Measurements from ENCODE around the gene VDR. TPM values are rescaled to one million over a fixed set of nuclear protein-coding genes. Genes with fewer than 3 reads are reported as not detected.

The VDR gene
- total and polyA plus RNA-seq, 2 experiments from 2014 or later, result 3.2 to 4.9 TPM

GRCh38 chr12:47899466-47899865, 5.3 kb downstream of the VDR start:
- H3K9me3 ChIP-seq (ENCODE audit: low read depth), result no peaks in the 10 kb centered on the region
- 94% methylated on average over 5 of the region's 5 CpGs for WGBS (ENCODE audit: low lambda C conversion rate, missing lambda C conversion rate)
- no peak overlapping the region for H3K4me2 ChIP-seq
- H2AFZ ChIP-seq, result no peak overlapping the region
- no peaks in the 10 kb centered on the region for H3K9me2 ChIP-seq (replicated peaks; ENCODE audit: insufficient read depth)
- no peaks in the 10 kb centered on the region for H3K36me3 ChIP-seq (replicated peaks; ENCODE audit: insufficient read depth, low read depth)
- H3K4me1 ChIP-seq (ENCODE audit: insufficient read depth), result peaks cover 32% of the 10 kb centered on the region
- no peak for DNase-seq (ENCODE audit: low spot score)
- no peaks in the 10 kb centered on the region for H4K20me1 ChIP-seq (ENCODE audit: insufficient read depth, poor library complexity, severe bottlenecking)
- H3K79me2 ChIP-seq, result no peaks in the 10 kb centered on the region
- no peak overlapping the region for H3K27ac ChIP-seq
- H3K27me3 ChIP-seq, result no peaks in the 10 kb centered on the region
- H3K4me3 ChIP-seq, result no peak overlapping the region
- TF ChIP-seq CTCF (IDR thresholded peaks at IDR 0.05; ENCODE audit: poor library complexity), result no peak
- no peak for TF ChIP-seq EZH2phosphoT487 (IDR thresholded peaks at IDR 0.05; ENCODE audit: low read depth, severe bottlenecking, unreplicated experiment)
- no peak for TF ChIP-seq EZH2 (IDR thresholded peaks at IDR 0.05; ENCODE audit: borderline replicate concordance)

GRCh38 chr12:47896633-47897032, 8.2 kb downstream of the VDR start:
- no peaks in the 10 kb centered on the region for H3K36me3 ChIP-seq (replicated peaks; ENCODE audit: insufficient read depth, low read depth)
- H3K9me2 ChIP-seq (replicated peaks; ENCODE audit: insufficient read depth), result no peaks in the 10 kb centered on the region
- DNase-seq (ENCODE audit: low spot score), result no peak
- H3K4me3 ChIP-seq, result no peak overlapping the region
- no peaks in the 10 kb centered on the region for H3K27me3 ChIP-seq
- no peaks in the 10 kb centered on the region for H4K20me1 ChIP-seq (ENCODE audit: insufficient read depth, poor library complexity, severe bottlenecking)
- H3K27ac ChIP-seq, result no peak overlapping the region
- H3K4me1 ChIP-seq (ENCODE audit: insufficient read depth), result peaks cover 19% of the 10 kb centered on the region
- TF ChIP-seq CTCF (IDR thresholded peaks at IDR 0.05; ENCODE audit: poor library complexity) (no peak), EZH2 (IDR thresholded peaks at IDR 0.05; ENCODE audit: borderline replicate concordance) (no peak), EZH2phosphoT487 (IDR thresholded peaks at IDR 0.05; ENCODE audit: low read depth, severe bottlenecking, unreplicated experiment) (no peak)
- no peaks in the 10 kb centered on the region for H3K9me3 ChIP-seq (ENCODE audit: low read depth)
- no peak overlapping the region for H2AFZ ChIP-seq
- H3K4me2 ChIP-seq, result no peak overlapping the region
- WGBS (ENCODE audit: low lambda C conversion rate, missing lambda C conversion rate), result 57% methylated on average over 8 of the region's 8 CpGs
- no peaks in the 10 kb centered on the region for H3K79me2 ChIP-seq

- Histone ChIP-seq H3K4me1 (ENCODE audit: insufficient read depth) (peaks cover 13% of the 10 kb centered on the region), H3K9me2 (replicated peaks; ENCODE audit: insufficient read depth) (no peaks in the 10 kb centered on the region), H3K27ac (no peak overlapping the region), H3K4me3 (no peak overlapping the region), H4K20me1 (ENCODE audit: insufficient read depth, poor library complexity, severe bottlenecking) (no peaks in the 10 kb centered on the region), H3K27me3 (no peaks in the 10 kb centered on the region), H3K4me2 (no peak overlapping the region), H3K36me3 (replicated peaks; ENCODE audit: insufficient read depth, low read depth) (no peaks in the 10 kb centered on the region), H2AFZ (no peak overlapping the region), H3K79me2 (no peaks in the 10 kb centered on the region), H3K9me3 (ENCODE audit: low read depth) (no peaks in the 10 kb centered on the region)
- WGBS (ENCODE audit: low lambda C conversion rate, missing lambda C conversion rate), result 89% methylated on average over 4 of the region's 4 CpGs
- no peak for DNase-seq (ENCODE audit: low spot score)
- no peak for TF ChIP-seq CTCF (IDR thresholded peaks at IDR 0.05; ENCODE audit: poor library complexity)
- TF ChIP-seq EZH2 (IDR thresholded peaks at IDR 0.05; ENCODE audit: borderline replicate concordance), result no peak
- TF ChIP-seq EZH2phosphoT487 (IDR thresholded peaks at IDR 0.05; ENCODE audit: low read depth, severe bottlenecking, unreplicated experiment), result no peak
Observed at GRCh38 chr12:47896022-47896421, 8.8 kb downstream of the VDR start.

- Histone ChIP-seq H3K9me2 (replicated peaks; ENCODE audit: insufficient read depth) (no peaks in the 10 kb centered on the region), H3K36me3 (replicated peaks; ENCODE audit: insufficient read depth, low read depth) (no peaks in the 10 kb centered on the region), H3K4me2 (no peak overlapping the region), H3K27me3 (no peaks in the 10 kb centered on the region), H3K4me3 (no peak overlapping the region), H3K4me1 (ENCODE audit: insufficient read depth) (no peaks in the 10 kb centered on the region), H4K20me1 (ENCODE audit: insufficient read depth, poor library complexity, severe bottlenecking) (no peaks in the 10 kb centered on the region), H3K27ac (no peak overlapping the region), H3K79me2 (no peaks in the 10 kb centered on the region), H2AFZ (no peak overlapping the region), H3K9me3 (ENCODE audit: low read depth) (no peaks in the 10 kb centered on the region)
- WGBS (ENCODE audit: low lambda C conversion rate, missing lambda C conversion rate), result 88% methylated on average over 6 of the region's 6 CpGs
- TF ChIP-seq CTCF (IDR thresholded peaks at IDR 0.05; ENCODE audit: poor library complexity) (no peak), EZH2phosphoT487 (IDR thresholded peaks at IDR 0.05; ENCODE audit: low read depth, severe bottlenecking, unreplicated experiment) (no peak)
- no peak for DNase-seq (ENCODE audit: low spot score)
Observed at GRCh38 chr12:47894652-47895051, 10.1 kb downstream of the VDR start.
